PC-3 (cell line): Measurements from ENCODE around the gene RAD9A.

Experiments
- EZH2 ChIP-seq: fragments of 300-600 bp; sonication (generic); IDR thresholded peaks from one replicate; pipeline ENCODE4 v1.6.1; 2017; ENCODE audit warnings: antibody characterized with exemption, mild to moderate bottlenecking, low read length; ENCODE audit not compliant: unreplicated experiment
- TF ChIP-seq, protein P1 (sequence below): fragments of 300-600 bp; sonication (generic); conservative IDR thresholded peaks from 2 replicates; pipeline ENCODE4 v1.5.1; 2017; ENCODE audit warnings: antibody characterized with exemption, low read depth, mild to moderate bottlenecking, low read length

DNA sequence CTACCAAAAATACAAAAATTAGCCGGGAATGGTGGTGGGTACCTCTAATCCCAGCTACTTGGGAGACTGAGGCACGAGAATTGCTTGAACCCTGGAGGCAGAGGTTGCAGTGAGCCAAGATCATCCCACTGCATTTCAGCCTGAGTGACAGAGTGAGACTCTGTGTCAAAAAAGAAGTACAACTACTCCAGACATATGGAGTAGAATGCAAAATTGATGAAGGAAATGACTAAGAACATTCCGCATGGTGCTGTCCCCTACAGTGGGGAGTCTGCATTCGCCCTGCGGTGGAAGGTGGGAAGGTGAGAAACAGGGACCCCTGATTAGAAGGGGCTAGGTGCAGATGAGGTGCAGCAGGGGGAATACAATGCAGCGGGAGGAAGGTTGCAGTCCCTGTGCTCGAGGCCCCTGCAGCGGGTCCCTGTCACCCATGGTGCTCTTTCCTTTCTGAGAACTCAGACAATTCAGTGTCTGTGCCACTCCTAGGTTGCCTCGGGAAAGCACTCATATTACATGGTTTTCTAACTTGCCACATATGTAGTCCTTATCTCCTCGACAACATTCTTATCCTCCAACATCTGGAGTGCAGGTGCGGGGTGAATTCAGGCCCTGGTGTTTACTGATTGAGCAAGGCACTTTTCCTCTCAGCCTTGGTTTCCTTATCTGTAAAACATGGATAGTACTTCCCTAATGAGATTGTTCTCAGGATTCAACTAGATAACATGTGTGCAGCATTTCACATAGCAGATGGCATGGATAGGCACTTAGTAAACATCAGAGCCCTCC is 43.6 kb upstream of the RAD9A start:
- TF ChIP-seq, protein P1, sequence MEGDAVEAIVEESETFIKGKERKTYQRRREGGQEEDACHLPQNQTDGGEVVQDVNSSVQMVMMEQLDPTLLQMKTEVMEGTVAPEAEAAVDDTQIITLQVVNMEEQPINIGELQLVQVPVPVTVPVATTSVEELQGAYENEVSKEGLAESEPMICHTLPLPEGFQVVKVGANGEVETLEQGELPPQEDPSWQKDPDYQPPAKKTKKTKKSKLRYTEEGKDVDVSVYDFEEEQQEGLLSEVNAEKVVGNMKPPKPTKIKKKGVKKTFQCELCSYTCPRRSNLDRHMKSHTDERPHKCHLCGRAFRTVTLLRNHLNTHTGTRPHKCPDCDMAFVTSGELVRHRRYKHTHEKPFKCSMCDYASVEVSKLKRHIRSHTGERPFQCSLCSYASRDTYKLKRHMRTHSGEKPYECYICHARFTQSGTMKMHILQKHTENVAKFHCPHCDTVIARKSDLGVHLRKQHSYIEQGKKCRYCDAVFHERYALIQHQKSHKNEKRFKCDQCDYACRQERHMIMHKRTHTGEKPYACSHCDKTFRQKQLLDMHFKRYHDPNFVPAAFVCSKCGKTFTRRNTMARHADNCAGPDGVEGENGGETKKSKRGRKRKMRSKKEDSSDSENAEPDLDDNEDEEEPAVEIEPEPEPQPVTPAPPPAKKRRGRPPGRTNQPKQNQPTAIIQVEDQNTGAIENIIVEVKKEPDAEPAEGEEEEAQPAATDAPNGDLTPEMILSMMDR = no peak
- TF ChIP-seq EZH2 = no peak
